ENCODE measurements around the gene MCTP1. TPM values are rescaled to one million over a fixed set of nuclear protein-coding genes. Genes with fewer than 3 reads are reported as not detected.

MCTP1 gene
- total RNA-seq, 4 donors from 2014 or later = 3.5 to 19.8 (median 5.8) TPM

DNA sequence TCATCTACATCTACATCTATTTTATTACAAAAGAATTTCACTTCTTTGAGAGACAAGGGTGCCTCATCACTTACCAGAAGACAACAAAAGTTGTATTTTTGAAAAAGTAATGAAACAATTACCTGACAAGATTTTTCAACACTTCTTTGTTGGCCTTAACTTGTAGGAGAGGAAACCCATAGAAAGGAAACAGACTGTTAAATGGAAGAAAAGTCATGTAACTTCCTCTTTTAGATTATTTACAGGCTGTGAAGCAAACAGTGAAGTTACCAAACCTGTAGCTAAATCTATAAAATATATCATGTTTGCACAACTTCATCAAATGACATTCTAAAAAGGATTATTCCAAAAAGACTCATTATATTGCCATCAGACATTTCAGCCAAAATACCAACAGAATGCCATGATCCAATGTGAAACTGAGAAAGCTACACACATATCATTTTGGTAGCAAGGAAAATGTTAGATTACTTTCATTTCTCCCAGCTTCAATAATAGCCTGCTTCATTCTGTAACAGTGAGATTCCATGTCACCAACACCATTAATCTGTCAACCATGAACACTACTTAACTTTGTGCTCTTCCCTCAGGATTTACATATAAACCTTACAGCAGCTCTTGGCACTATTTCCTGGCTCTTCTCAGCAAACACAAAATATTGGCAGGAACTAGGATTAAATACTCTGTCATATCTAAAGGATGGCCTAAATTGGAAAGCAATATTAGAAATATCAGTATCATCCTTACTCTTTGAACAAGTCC lies 122.5 kb downstream of the MCTP1 start:
- Histone ChIP-seq H3K36me3 (no peaks in the 10 kb centered on the region), H3K4me3 (no peak overlapping the region), H3K27ac (no peak overlapping the region), H3K9me3 (no peaks in the 10 kb centered on the region), H3K27me3 (no peaks in the 10 kb centered on the region), H3K4me1 (no peaks in the 10 kb centered on the region)
- TF ChIP-seq POLR2A (IDR thresholded peaks at IDR 0.05) = no peak
- TF ChIP-seq, protein P1, sequence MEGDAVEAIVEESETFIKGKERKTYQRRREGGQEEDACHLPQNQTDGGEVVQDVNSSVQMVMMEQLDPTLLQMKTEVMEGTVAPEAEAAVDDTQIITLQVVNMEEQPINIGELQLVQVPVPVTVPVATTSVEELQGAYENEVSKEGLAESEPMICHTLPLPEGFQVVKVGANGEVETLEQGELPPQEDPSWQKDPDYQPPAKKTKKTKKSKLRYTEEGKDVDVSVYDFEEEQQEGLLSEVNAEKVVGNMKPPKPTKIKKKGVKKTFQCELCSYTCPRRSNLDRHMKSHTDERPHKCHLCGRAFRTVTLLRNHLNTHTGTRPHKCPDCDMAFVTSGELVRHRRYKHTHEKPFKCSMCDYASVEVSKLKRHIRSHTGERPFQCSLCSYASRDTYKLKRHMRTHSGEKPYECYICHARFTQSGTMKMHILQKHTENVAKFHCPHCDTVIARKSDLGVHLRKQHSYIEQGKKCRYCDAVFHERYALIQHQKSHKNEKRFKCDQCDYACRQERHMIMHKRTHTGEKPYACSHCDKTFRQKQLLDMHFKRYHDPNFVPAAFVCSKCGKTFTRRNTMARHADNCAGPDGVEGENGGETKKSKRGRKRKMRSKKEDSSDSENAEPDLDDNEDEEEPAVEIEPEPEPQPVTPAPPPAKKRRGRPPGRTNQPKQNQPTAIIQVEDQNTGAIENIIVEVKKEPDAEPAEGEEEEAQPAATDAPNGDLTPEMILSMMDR (IDR thresholded peaks at IDR 0.05) = no peak
- intact Hi-C loops (cut with DNase I) = no loop called here
- DNase-seq = no peak

DNA sequence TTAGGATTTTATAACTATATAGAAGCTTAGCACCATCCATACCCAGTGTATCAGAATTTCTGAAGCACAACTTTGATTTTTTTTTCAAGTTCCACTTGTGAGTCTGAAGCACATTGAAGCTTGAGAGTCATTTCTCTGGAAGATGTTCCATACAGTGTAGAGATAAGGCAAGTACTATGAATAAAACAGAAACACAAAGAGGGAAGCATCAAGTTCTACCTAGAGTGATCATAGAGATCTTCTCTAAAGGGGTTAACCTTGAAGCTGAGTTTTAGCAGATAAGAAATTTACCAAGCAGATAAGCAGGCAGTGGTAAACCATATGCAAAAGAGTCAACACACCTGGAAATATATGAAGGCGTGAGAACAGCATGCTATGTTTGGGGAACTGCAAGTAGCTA lies 125.3 kb downstream of the MCTP1 start:
- H3K36me3 ChIP-seq = no peaks in the 10 kb centered on the region
- H3K27me3 ChIP-seq = no peaks in the 10 kb centered on the region
- intact Hi-C loops (cut with DNase I) = no loop called here
- H3K4me3 ChIP-seq = no peak overlapping the region
- H3K9me3 ChIP-seq = no peaks in the 10 kb centered on the region
- H3K4me1 ChIP-seq = no peaks in the 10 kb centered on the region
- H3K27ac ChIP-seq = no peak overlapping the region
- 45 to 78% methylated on average over 1 of the region's 1 CpG for WGBS, 2 donors
- TF ChIP-seq, protein P1 (IDR thresholded peaks at IDR 0.05) = no peak
- no peak for TF ChIP-seq POLR2A (IDR thresholded peaks at IDR 0.05)
- DNase-seq = no peak

DNA sequence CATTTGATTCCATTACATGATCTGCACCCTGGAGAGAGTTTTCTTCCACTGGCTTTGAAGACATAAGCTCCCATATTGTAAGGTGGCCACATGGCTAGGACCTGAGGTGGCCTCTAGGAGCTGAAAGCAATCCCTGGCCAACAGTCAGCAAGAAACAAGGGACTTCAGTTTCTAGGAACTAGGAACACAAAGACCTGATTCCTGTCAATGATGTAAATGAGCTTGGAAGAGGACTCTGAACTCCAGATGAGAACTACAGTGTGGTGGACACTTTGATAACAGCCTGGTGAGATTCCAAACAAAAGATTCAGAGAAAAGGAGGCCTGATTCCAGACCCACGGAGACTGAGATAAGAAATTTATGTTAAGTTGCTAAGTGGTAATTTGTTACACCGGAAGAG lies 129.0 kb downstream of the MCTP1 start:
- H3K27me3 ChIP-seq = no peaks in the 10 kb centered on the region
- H3K4me1 ChIP-seq = no peaks in the 10 kb centered on the region
- H3K27ac ChIP-seq = no peak overlapping the region
- no peak overlapping the region for H3K4me3 ChIP-seq
- H3K36me3 ChIP-seq = no peaks in the 10 kb centered on the region
- intact Hi-C loops (cut with DNase I) = no loop called here
- DNase-seq = no peak
- no peaks in the 10 kb centered on the region for H3K9me3 ChIP-seq
- 64 to 74% methylated on average over 2 of the region's 2 CpGs for WGBS, 2 donors
- TF ChIP-seq POLR2A (IDR thresholded peaks at IDR 0.05) = no peak
- TF ChIP-seq, protein P1 (IDR thresholded peaks at IDR 0.05) = no peak

DNA sequence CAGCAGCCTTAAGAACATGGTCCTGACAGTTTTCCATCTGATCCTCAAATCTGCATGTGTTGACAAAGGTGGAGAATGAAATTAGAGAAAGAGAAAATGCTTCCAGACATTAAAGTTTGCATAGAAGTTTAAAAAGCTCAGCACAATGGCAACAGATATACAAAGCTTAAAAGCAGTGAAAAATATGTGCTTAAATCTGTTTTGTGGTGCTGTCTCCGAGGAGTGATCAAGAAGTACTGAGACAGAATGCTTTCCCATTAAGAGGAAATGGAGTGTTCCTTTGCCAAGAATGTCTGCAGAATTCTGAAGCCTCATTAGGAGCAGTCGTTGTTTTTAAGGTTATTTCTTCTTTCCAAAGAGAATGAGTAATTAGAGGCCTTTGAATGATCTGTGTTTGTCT lies 131.4 kb downstream of the MCTP1 start:
- intact Hi-C loops (cut with DNase I) = no loop called here
- H3K36me3 ChIP-seq = no peaks in the 10 kb centered on the region
- DNase-seq = no peak
- no peaks in the 10 kb centered on the region for H3K27me3 ChIP-seq
- H3K4me3 ChIP-seq = no peak overlapping the region
- no peaks in the 10 kb centered on the region for H3K4me1 ChIP-seq
- H3K9me3 ChIP-seq = no peaks in the 10 kb centered on the region
- WGBS, 2 donors = 13 to 14% methylated on average over 2 of the region's 2 CpGs
- peak overlapping the region in 2 of 4 donors; percentile 1 to 42 for H3K27ac ChIP-seq
- TF ChIP-seq, protein P1 (IDR thresholded peaks at IDR 0.05) = no peak
- no peak for TF ChIP-seq POLR2A (IDR thresholded peaks at IDR 0.05)

DNA sequence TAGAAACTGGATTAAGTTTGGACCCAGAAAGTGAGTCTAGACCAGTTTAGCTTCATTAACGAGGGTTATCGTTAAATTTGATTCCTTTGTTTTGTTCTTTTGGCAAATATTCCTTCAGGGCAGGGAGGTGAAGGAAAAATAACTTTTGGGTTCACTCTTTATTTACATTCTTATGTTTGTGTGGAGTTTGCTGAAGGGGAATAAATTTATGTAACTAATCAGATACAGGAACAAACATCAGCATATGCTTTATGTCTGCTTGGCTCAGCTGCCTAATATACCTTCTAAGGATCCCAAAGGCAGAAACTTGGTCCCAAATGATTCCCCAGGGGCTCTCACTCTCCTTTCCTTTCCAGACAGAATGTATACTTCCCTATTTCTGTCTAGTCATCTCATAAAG lies 132.4 kb downstream of the MCTP1 start:
- Histone ChIP-seq H3K36me3 (no peaks in the 10 kb centered on the region), H3K27me3 (no peaks in the 10 kb centered on the region), H3K27ac (peak overlapping the region in 2 of 4 donors; percentile 22 to 42), H3K4me3 (peak overlapping the region in 1 of 4 donors; percentile 21), H3K4me1 (no peaks in the 10 kb centered on the region), H3K9me3 (peaks cover 0 to 2% (median 0%) of the 10 kb centered on the region in 3 donors)
- no peak for DNase-seq
- intact Hi-C loops (cut with DNase I) = no loop called here
- 30 to 59% methylated on average over 2 of the region's 2 CpGs for whole genome bisulfite sequencing, 2 donors
- TF ChIP-seq, protein P1 (IDR thresholded peaks at IDR 0.05) = no peak
